ENCODE results near the gene FBXL20. TPM values are rescaled to one million over a fixed set of nuclear protein-coding genes. Genes with fewer than 3 reads are reported as not detected.

FBXL20 gene
- polyA plus RNA-seq, 1 experiment = 3.9 TPM

- CTCF ChIA-PET = no interaction called here
- POLR2A ChIA-PET = no interaction called here
- no peaks in the 10 kb centered on the region for H3K27me3 ChIP-seq (ENCODE audit: control insufficient read depth, insufficient read depth, low read length)
- no peaks in the 10 kb centered on the region for H3K36me3 ChIP-seq (ENCODE audit: control insufficient read depth, insufficient read depth, low read length)
- no peak for TF ChIP-seq CTCF (IDR thresholded peaks at IDR 0.05; ENCODE audit: insufficient read depth, low read depth, low read length)
- no peak for DNase-seq (ENCODE audit: low read depth)
- H3K4me3 ChIP-seq (ENCODE audit: low read depth, low read length) = no peak overlapping the region
These were observed 37.0 kb downstream of the FBXL20 start for GRCh38 chr17:39364236-39365025.

- ChIA-PET POLR2A (no interaction called here), CTCF (no interaction called here)
- no peak for DNase-seq (ENCODE audit: low read depth)
- Histone ChIP-seq H3K27me3 (ENCODE audit: control insufficient read depth, insufficient read depth, low read length) (no peaks in the 10 kb centered on the region), H3K4me3 (ENCODE audit: low read depth, low read length) (no peak overlapping the region), H3K36me3 (ENCODE audit: control insufficient read depth, insufficient read depth, low read length) (no peaks in the 10 kb centered on the region)
- TF ChIP-seq CTCF (IDR thresholded peaks at IDR 0.05; ENCODE audit: insufficient read depth, low read depth, low read length) = no peak
These were observed 40.4 kb downstream of the FBXL20 start for GRCh38 chr17:39361064-39361463.

DNA sequence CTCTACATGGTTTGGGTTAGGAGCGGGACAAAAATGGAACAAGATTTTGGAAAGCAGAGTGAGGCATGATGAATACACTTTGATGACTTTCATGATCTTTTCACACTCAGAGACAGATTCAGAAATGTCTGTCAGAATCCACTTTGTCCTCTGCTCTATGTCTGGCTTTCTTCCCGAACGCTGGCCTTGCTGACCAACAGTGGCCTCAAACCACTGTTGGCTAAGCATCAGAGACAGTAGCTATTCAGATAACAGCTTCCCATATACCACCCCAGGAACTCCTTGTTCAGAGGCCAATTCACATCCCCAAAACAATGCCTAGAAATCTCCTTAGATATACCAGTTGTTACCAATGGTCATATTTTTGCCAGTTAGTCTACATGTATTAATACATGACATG, 40.9 kb downstream of the FBXL20 start:
- CTCF ChIA-PET = no interaction called here
- no peak for DNase-seq (ENCODE audit: low read depth)
- POLR2A ChIA-PET = no interaction called here
- Histone ChIP-seq H3K36me3 (ENCODE audit: control insufficient read depth, insufficient read depth, low read length) (no peaks in the 10 kb centered on the region), H3K27me3 (ENCODE audit: control insufficient read depth, insufficient read depth, low read length) (no peaks in the 10 kb centered on the region), H3K4me3 (ENCODE audit: low read depth, low read length) (no peak overlapping the region)
- no peak for TF ChIP-seq CTCF (IDR thresholded peaks at IDR 0.05; ENCODE audit: insufficient read depth, low read depth, low read length)

- CTCF ChIA-PET = no interaction called here
- POLR2A ChIA-PET = no interaction called here
- Histone ChIP-seq H3K27me3 (ENCODE audit: control insufficient read depth, insufficient read depth, low read length) (no peaks in the 10 kb centered on the region), H3K36me3 (ENCODE audit: control insufficient read depth, insufficient read depth, low read length) (no peaks in the 10 kb centered on the region), H3K4me3 (ENCODE audit: low read depth, low read length) (no peak overlapping the region)
- no peak for DNase-seq (ENCODE audit: low read depth)
- TF ChIP-seq CTCF (IDR thresholded peaks at IDR 0.05; ENCODE audit: insufficient read depth, low read depth, low read length) = no peak
These were observed 41.4 kb downstream of the FBXL20 start for GRCh38 chr17:39359994-39360393.

GRCh38 chr17:39357986-39358385, 43.4 kb downstream of the FBXL20 start:
- POLR2A ChIA-PET = no interaction called here
- Histone ChIP-seq H3K4me3 (ENCODE audit: low read depth, low read length) (no peak overlapping the region), H3K36me3 (ENCODE audit: control insufficient read depth, insufficient read depth, low read length) (no peaks in the 10 kb centered on the region), H3K27me3 (ENCODE audit: control insufficient read depth, insufficient read depth, low read length) (no peaks in the 10 kb centered on the region)
- CTCF ChIA-PET = no interaction called here
- no peak for DNase-seq (ENCODE audit: low read depth)
- TF ChIP-seq CTCF (IDR thresholded peaks at IDR 0.05; ENCODE audit: insufficient read depth, low read depth, low read length) = no peak
